Progenitor cell of endocrine pancreas (in vitro differentiated cells): ENCODE results near the gene VPS36. TPM values are rescaled to one million over a fixed set of nuclear protein-coding genes. Genes with fewer than 3 reads are reported as not detected.

Experiments used
- DNase-seq: peaks from one replicate; pipeline ENCODE4 v3.0.0; 2021; ENCODE audit warnings: low spot score; ENCODE audit not compliant: unreplicated experiment
- H3K27ac Mint-ChIP-seq: 2 replicates; pipeline ENCODE4 v1.8.0; 2021; ENCODE audit warnings: mild to moderate bottlenecking, moderate library complexity, mixed read lengths
- H3K27me3 Mint-ChIP-seq: 2 replicates; pipeline ENCODE4 v1.8.0; 2021; ENCODE audit warnings: mixed read lengths
- H3K36me3 Mint-ChIP-seq: 2 replicates; pipeline ENCODE4 v1.8.0; 2022; ENCODE audit warnings: mixed read lengths; ENCODE audit not compliant: insufficient read depth
- H3K4me1 Mint-ChIP-seq: 2 replicates; pipeline ENCODE4 v1.8.0; 2021; ENCODE audit warnings: low read depth, mixed read lengths
- H3K4me3 Mint-ChIP-seq: 2 replicates; pipeline ENCODE4 v1.8.0; 2021; ENCODE audit warnings: low read depth, mild to moderate bottlenecking, moderate library complexity, mixed read lengths
- H3K9me3 Mint-ChIP-seq: 2 replicates; pipeline ENCODE4 v1.8.0; 2021; ENCODE audit warnings: low read depth, mixed read lengths
- total RNA-seq: library from RNA; stranded (reverse); gene quantifications from 2 replicates; pipeline ENCODE4 v1.2.1, GENCODE V29; 2021
- TF ChIP-seq, protein P1 (sequence below): fragments of 200-600 bp; sonication (generic); IDR thresholded peaks from one replicate; pipeline ENCODE4 v1.5.0; 2021; ENCODE audit warnings: antibody characterized with exemption, mild to moderate bottlenecking; ENCODE audit not compliant: unreplicated experiment

The VPS36 gene
- total RNA-seq, 1 donor from 2014 or later: 49.6 TPM

DNA sequence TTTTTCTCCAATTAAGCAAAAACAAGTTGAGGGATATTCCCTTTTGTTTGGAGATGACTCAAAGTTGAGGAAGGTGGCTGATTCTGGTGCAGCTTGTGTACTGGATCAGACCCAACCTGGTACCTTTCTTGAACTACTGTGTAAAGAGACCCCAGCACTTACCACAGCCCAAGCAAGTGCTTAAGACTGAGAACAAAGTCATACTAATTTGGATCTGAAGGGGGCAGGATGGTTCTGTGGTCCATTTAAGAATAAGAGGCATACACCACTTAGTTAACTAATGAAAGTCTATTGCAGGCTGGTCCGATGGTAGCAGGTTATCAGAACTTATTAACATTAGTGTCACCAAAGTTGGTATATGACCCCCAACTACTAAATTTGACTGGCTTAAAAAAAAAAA is 50.7 kb downstream of the VPS36 start:
- H3K9me3 Mint-ChIP-seq: no peaks in the 10 kb centered on the region
- no peak overlapping the region for H3K4me3 Mint-ChIP-seq
- no peaks in the 10 kb centered on the region for H3K4me1 Mint-ChIP-seq
- H3K36me3 Mint-ChIP-seq: no peaks in the 10 kb centered on the region
- peaks cover 19% of the 10 kb centered on the region for H3K27me3 Mint-ChIP-seq
- TF ChIP-seq, protein P1, sequence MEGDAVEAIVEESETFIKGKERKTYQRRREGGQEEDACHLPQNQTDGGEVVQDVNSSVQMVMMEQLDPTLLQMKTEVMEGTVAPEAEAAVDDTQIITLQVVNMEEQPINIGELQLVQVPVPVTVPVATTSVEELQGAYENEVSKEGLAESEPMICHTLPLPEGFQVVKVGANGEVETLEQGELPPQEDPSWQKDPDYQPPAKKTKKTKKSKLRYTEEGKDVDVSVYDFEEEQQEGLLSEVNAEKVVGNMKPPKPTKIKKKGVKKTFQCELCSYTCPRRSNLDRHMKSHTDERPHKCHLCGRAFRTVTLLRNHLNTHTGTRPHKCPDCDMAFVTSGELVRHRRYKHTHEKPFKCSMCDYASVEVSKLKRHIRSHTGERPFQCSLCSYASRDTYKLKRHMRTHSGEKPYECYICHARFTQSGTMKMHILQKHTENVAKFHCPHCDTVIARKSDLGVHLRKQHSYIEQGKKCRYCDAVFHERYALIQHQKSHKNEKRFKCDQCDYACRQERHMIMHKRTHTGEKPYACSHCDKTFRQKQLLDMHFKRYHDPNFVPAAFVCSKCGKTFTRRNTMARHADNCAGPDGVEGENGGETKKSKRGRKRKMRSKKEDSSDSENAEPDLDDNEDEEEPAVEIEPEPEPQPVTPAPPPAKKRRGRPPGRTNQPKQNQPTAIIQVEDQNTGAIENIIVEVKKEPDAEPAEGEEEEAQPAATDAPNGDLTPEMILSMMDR: no peak
- DNase-seq: no peak
- H3K27ac Mint-ChIP-seq: no peak overlapping the region

GRCh38 chr13:52399046-52399445 is 51.4 kb downstream of the VPS36 start:
- Mint-ChIP-seq H3K27me3 (peaks cover 13% of the 10 kb centered on the region), H3K4me3 (no peak overlapping the region), H3K9me3 (no peaks in the 10 kb centered on the region), H3K4me1 (no peaks in the 10 kb centered on the region), H3K36me3 (no peaks in the 10 kb centered on the region), H3K27ac (no peak overlapping the region)
- TF ChIP-seq, protein P1: no peak
- no peak for DNase-seq

DNA sequence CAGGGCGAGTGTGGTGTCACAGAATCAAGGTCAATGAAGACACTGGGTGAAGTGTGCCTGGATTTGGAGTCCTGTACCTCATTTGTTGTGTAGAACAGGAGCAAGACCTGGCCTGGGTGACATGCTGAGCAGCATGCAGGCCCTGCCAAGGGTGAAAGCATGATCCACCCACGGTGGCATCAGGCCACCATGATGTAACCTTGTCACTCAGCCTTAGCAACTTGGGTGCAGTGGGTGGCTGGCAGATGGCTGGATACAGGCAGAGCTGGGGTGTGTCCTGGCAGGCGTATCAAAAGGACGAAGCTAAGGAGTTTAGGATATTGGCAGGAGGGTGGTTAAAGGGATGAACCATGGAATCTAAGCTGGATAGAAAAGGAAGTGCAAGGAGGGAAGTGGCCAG is 54.7 kb downstream of the VPS36 start:
- Mint-ChIP-seq H3K9me3 (no peaks in the 10 kb centered on the region), H3K27me3 (peaks cover 9% of the 10 kb centered on the region), H3K4me1 (peaks cover 1% of the 10 kb centered on the region), H3K36me3 (no peaks in the 10 kb centered on the region), H3K27ac (no peak overlapping the region), H3K4me3 (no peak overlapping the region)
- TF ChIP-seq, protein P1: no peak
- DNase-seq: no peak

GRCh38 chr13:52394586-52394985 is 55.8 kb downstream of the VPS36 start:
- no peaks in the 10 kb centered on the region for H3K36me3 Mint-ChIP-seq
- no peaks in the 10 kb centered on the region for H3K9me3 Mint-ChIP-seq
- H3K4me3 Mint-ChIP-seq: no peak overlapping the region
- peaks cover 1% of the 10 kb centered on the region for H3K4me1 Mint-ChIP-seq
- TF ChIP-seq, protein P1: no peak
- no peak overlapping the region for H3K27ac Mint-ChIP-seq
- no peak for DNase-seq
- peaks cover 9% of the 10 kb centered on the region for H3K27me3 Mint-ChIP-seq

DNA sequence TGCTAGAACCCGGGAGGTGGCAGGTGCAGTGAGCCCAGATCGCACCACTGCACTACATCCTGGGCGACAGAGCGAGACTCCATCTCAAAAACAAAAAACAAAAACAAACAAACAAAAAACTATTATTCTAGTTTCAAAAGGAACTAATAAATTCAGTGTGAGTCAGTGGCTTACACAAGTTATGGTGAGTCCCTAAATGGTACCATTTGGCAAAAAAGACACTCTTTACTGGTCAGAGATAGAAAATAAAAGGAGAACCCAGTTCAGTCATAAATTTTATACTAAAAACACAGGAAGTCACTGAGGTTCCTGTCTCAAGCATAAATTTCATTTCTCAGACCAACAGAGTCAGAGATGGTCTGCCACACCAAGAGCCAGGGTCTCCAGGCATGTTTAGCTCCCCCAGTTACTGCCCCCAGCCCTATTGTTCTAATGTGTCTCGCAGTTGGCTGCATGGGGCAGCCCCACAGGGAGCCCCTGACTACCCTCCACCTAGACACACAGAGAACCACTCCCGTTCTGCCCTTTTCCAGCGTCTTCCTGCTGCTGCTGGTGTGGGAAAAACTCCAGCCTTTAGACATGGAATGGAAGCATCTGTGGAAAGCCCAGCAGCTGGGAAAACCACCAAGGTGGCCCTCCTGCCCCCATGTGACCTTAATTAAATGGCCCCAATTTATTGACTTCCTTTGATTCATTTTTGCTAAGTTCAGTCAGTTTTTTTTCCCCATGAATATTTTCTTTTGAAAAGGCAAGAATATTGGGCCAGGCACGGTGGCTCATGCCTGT is 56.7 kb downstream of the VPS36 start:
- Mint-ChIP-seq H3K9me3 (no peaks in the 10 kb centered on the region), H3K27ac (peak overlapping the region; percentile 54)

More for the DNA sequence above, 56.7 kb downstream of the VPS36 start:
- TF ChIP-seq, protein P1: no peak
- Mint-ChIP-seq H3K4me3 (no peak overlapping the region), H3K4me1 (peaks cover 1% of the 10 kb centered on the region), H3K27me3 (peaks cover 9% of the 10 kb centered on the region), H3K36me3 (no peaks in the 10 kb centered on the region)
- DNase-seq: no peak
